IPS-20b (cell line): ENCODE data around the gene CTRB1.
"Not testable (repeated sequence)": the region's sequence is repeated elsewhere in the genome, so short reads cannot be mapped to it uniquely, and the experiment has no call there.

ENCODE experiments used
- H3K27ac ChIP-seq: one replicate; pipeline ENCODE4 v1.5.1; 2013; ENCODE audit warnings: low read length
- H3K27me3 ChIP-seq: 2 replicates; pipeline ENCODE4 v1.6.1; 2013; ENCODE audit warnings: mild to moderate bottlenecking, low read length, inconsistent platforms; ENCODE audit not compliant: insufficient read depth
- H3K36me3 ChIP-seq: 2 replicates; pipeline ENCODE4 v1.6.1; 2013; ENCODE audit warnings: low read depth, mild to moderate bottlenecking, inconsistent platforms, low read length, moderate library complexity; ENCODE audit not compliant: insufficient read depth
- H3K4me1 ChIP-seq: 2 replicates; pipeline ENCODE4 v1.6.1; 2013; ENCODE audit warnings: mild to moderate bottlenecking, control low read depth, inconsistent platforms, low read length, moderate library complexity; ENCODE audit not compliant: insufficient read depth
- H3K4me3 ChIP-seq: 2 replicates; pipeline ENCODE4 v1.5.1; 2013; ENCODE audit warnings: mild to moderate bottlenecking, low read length, inconsistent platforms
- H3K9ac ChIP-seq: 2 replicates; pipeline ENCODE4 v1.6.1; 2013; ENCODE audit warnings: low read depth, mild to moderate bottlenecking, inconsistent platforms, low read length, moderate library complexity
- H3K9me3 ChIP-seq: 2 replicates; pipeline ENCODE4 v1.6.1; 2013; ENCODE audit warnings: mild to moderate bottlenecking, low read depth, low read length, inconsistent platforms; ENCODE audit not compliant: insufficient read depth

CTRB1 gene

DNA sequence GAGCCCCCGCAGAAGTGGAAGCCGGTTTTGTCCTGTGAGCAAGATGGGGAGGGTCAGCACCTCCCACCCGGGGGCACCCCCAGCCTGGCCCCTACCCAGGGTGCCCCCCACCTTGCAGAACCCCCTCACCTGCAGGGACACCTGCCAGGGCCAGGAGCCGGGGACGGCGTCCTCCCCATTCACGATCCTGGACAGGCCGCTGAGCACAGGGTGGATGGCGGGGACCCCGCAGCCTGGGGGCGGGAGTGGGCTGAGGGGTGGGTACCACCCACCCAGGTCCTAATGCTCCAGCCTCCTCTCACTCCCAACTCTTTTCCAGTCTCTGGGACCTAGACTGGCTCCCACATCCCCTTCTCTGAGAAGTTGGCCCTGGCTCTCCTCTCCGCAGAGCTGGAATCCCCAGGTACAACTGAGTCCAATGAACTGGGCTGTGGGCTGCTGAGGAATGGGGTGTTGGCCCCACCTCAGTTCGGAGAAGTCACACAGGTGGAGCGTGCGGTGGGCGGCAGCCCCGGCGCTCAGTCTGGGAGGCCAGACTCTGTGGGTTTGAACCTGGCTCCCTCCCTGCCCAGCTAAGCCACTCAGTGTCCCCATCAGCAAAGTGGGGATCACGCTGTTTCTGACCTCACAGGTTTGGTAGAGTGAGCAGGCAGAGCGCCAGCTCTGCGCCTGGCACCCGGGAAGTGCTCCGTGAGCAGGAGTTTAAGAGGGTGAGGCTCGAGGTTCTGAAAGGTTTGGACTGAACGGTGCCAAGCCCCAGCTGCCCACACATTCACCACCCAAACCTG lies 12.6 kb upstream of the CTRB1 start:
- not testable (repeated sequence) for H3K27me3 ChIP-seq

DNA sequence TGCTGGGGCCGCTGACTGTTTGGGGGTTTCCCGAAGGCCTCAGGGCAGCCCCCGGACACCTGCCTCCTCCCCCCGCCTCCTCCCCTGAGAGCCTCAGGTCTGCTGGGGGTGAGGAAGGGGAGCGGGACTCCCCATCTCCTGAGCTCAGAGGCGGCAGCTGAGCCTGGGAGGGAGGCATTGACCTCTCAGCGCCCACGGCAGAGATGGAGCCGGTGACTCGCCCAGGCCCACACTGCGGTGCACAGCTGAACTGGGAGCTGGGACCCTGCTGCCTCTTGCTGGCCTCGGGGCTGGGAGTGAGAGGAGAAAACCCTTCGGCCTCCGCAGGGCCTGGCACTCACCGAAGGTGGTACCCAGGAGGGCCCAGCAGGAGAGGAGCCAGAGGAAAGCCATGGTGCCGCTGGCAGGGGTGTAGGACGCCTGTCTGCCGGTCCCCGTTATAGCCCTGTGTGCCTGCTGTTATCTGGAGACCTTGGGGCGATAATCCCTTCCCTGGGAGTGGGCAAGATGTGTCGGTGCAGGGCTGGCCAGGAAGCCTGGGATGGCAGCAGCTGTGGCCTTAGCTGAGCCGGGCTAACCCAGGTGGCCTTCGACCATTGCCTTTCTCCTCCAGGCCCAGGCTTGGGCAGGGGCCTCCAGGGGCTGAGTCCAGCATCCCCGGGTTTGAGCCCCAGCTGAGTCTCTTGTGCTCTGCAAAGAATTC lies 11.9 kb upstream of the CTRB1 start, which contains the start of gene CTRB2:
TSS of gene CTRB2 (minus strand) at position 413 of the 703 bp plus-strand sequence. CDS start at position 393, 20 bp downstream.
- Histone ChIP-seq H3K9me3 (no peaks in the 10 kb centered on the region), H3K27ac (no peak within 1 kb of the TSS), H3K27me3 (no peaks in the 10 kb centered on the region), H3K4me1 (no peaks in the 10 kb centered on the region), H3K4me3 (no peak within 1 kb of the TSS), H3K9ac (no peak within 1 kb of the TSS), H3K36me3 (no peaks in the 10 kb centered on the region)

More for the DNA sequence above, 12.6 kb upstream of the CTRB1 start:
- H3K27ac ChIP-seq, H3K36me3 ChIP-seq, H3K4me3 ChIP-seq, H3K4me1 ChIP-seq, H3K9ac ChIP-seq, H3K9me3 ChIP-seq: not testable (repeated sequence)

DNA sequence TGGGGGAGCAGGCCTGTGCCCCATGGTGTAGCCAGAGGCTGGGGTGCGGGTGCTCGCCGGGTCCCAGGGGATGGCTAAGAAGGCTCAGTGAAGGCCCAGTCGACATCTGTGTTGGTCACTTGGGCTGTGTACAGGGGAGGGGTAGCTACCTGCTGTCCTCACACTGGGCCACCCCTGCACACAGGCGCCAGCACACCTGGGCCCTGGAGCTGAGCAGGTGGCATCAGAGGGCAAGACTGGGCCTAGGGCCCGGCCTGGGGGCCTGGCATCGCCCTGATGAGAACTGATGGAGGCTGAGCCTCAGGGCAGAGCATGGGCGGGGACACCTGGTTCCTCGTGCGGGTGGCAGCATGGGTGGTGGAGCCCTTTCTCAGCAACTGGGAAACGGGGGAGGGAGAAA lies 11.0 kb upstream of the CTRB1 start:
- Histone ChIP-seq H3K9me3 (no peaks in the 10 kb centered on the region), H3K4me3 (no peak overlapping the region), H3K4me1 (no peaks in the 10 kb centered on the region), H3K27me3 (no peaks in the 10 kb centered on the region), H3K36me3 (no peaks in the 10 kb centered on the region), H3K27ac (no peak overlapping the region), H3K9ac (no peak overlapping the region)

DNA sequence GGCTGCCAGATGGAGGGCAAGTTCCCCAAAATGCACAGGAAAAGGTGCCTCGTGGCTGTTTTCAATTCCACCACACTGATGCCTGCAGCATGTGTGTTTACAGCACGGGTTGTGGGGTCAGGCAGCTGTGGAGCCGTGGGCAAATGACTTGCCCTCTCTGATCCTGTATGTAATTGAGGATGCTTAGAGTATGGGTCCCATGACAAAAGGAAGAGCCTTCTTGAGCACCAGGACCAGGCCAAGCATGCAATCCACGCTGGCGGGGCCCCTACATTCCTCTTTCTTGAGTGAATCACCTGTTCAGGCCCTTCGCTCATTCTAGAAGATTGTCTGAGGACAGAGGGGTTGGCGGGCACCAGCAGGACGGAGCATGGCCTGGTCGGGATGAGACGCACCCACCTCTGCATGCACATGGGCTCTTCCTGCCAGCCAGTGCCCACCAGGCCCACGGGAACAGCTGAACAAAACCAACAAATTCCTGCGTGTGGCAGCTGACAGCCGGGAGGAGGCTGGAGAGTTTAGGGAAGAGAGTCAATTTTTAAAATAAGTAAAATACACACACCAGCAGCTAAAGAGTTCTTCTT lies 10.5 kb upstream of the CTRB1 start:
- H3K9me3 ChIP-seq: no peaks in the 10 kb centered on the region
- no peak overlapping the region for H3K9ac ChIP-seq
- no peaks in the 10 kb centered on the region for H3K27me3 ChIP-seq
- no peaks in the 10 kb centered on the region for H3K36me3 ChIP-seq
- no peak overlapping the region for H3K4me3 ChIP-seq
- no peaks in the 10 kb centered on the region for H3K4me1 ChIP-seq
- no peak overlapping the region for H3K27ac ChIP-seq

DNA sequence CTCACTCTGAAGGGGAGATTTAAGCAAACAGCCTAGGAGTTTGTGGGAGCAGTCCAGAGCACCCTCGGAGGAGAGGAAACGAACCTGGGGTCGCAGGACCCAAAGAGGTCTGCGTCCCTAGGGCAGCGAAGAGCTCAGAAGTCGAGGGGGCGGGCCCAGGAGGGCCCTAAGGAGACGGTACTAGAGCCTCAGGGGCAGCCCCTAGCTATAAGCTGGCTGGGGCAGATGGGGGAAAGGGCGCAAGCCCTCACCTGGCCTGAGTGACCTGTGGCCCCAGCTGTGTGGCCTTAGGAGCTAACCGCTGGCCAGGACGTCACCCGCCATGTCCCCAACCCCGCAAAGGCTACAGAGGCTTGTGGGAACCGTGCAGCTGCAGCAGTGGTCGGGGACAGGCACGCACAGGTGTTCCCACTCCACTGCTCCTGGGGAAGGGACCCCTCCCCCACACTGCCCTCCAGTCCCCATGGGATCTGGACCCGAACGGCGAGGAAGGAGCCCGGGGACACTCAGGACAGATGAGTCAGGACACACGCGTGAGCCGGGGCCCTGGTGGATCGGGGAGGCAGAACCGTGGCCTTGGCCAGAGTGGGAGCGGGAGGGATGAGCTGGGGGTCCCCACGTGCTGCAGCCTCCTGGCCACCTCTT lies 9.8 kb upstream of the CTRB1 start:
- H3K9me3 ChIP-seq: no peaks in the 10 kb centered on the region
- H3K27ac ChIP-seq: no peak overlapping the region
- no peaks in the 10 kb centered on the region for H3K27me3 ChIP-seq

DNA sequence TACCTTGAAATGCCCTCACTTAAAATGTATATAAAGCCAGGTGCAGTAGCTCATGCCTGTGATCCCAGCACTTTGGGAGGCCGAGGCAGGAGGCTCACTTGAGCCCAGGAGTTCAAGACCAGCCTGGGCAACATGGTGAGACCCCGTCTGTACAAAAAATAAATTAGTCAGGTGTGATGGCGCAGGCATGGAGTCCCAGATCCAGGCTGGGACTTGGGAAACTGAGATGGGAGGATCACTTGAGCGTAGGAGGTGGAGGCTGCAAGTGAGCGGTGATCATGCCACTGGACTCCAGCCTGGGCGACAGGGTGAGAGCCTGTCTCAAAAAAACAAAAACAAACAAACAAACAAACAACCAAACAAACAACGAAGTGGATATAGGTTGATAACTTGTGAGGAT lies 9.3 kb upstream of the CTRB1 start:
- not testable (repeated sequence) for H3K27ac ChIP-seq, H3K4me3 ChIP-seq, H3K27me3 ChIP-seq, H3K4me1 ChIP-seq, H3K9me3 ChIP-seq, H3K9ac ChIP-seq, H3K36me3 ChIP-seq

More for the DNA sequence above, 9.8 kb upstream of the CTRB1 start:
- Histone ChIP-seq H3K4me3 (no peak overlapping the region), H3K4me1 (no peaks in the 10 kb centered on the region), H3K9ac (no peak overlapping the region), H3K36me3 (no peaks in the 10 kb centered on the region)

DNA sequence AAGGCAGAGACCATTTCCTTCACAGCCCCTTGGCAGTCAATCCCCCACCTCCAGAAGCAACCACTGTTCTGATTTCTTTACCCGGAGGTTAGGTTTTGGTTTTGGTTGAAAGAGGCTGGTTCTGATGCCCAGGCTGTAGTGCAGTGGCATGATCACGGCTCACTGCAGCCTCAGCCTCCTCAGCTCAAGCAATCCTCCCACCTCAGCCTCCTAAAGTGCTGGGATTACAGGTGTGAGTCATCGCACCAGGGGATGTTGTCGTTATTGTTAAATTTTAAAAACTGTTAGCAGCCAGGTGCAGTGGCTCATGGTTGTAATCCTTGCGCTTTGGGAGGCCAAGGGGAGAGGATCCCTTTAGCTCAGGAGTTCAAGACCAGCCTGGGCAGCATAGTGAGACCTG lies 8.8 kb upstream of the CTRB1 start:
- Histone ChIP-seq H3K9ac (no peak overlapping the region), H3K4me1 (no peaks in the 10 kb centered on the region), H3K36me3 (no peaks in the 10 kb centered on the region), H3K27me3 (no peaks in the 10 kb centered on the region), H3K4me3 (no peak overlapping the region), H3K9me3 (no peaks in the 10 kb centered on the region), H3K27ac (no peak overlapping the region)

DNA sequence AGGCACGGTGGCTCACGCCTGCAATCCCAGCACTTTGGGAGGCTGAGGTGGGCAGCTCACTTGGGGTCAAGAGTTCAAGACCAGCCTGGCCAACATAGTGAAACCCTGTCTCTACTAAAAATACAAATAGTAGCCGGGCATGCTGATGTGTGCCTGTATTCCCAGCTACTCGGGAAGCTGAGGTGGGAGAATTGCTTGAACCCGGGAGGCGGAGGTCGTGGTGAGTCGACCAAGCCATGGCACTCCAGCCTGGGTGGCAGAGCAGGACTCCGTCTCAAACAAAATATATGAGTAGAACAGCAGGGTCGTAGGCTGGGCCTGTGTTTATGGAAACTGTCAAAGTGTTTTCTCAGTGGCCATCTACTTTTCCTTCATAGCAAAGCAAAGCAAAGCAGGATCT lies 7.5 kb upstream of the CTRB1 start:
- H3K4me1 ChIP-seq, H3K9me3 ChIP-seq, H3K27me3 ChIP-seq, H3K4me3 ChIP-seq, H3K9ac ChIP-seq, H3K36me3 ChIP-seq, H3K27ac ChIP-seq: not testable (repeated sequence)

DNA sequence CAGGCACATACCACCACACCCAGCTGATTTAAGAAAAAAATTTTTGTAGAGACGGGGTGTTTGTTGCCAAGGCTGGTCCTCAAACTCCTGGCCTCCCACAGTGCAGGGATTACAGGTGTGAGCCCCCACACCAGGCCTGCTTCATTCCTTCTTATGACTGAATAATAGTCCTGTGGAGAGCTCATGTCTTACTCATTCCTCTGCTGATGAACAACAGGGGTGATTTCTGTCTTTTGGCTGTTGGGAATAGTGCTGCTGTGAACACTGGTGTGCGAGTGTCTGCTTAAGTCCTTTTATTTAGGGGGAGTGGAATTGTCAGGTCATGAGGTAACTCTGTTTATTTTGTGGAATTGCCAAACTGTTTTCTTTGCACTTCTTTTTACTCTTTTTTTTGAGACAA lies 2.7 kb upstream of the CTRB1 start:
- no peaks in the 10 kb centered on the region for H3K9me3 ChIP-seq
- H3K27ac ChIP-seq: no peak overlapping the region
- no peaks in the 10 kb centered on the region for H3K4me1 ChIP-seq
- H3K9ac ChIP-seq: no peak overlapping the region
- no peaks in the 10 kb centered on the region for H3K36me3 ChIP-seq
- no peak overlapping the region for H3K4me3 ChIP-seq
- H3K27me3 ChIP-seq: no peaks in the 10 kb centered on the region

DNA sequence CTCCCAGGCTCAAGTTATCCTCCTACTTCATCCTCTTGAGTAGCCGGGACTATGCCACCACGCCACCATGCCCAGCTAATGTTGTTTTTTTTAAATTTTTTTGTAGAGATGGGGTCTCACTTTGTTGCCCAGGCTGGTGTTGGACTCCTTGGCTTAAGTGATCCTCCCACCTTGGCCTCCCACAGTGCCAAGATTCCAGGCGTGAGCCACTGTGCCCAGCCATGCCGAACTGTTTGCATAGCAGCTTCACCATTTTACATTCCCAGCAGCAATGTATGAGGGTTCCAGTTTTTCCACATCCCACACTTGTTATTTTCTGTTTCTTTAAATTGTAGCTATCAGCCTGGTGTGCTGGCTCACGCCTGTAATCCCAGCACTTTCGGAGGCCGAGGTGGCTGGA lies 2.2 kb upstream of the CTRB1 start:
- H3K9me3 ChIP-seq: no peaks in the 10 kb centered on the region
- no peaks in the 10 kb centered on the region for H3K4me1 ChIP-seq
- no peaks in the 10 kb centered on the region for H3K36me3 ChIP-seq
- no peak overlapping the region for H3K9ac ChIP-seq
- H3K27ac ChIP-seq: no peak overlapping the region
- no peak overlapping the region for H3K4me3 ChIP-seq
- H3K27me3 ChIP-seq: no peaks in the 10 kb centered on the region

DNA sequence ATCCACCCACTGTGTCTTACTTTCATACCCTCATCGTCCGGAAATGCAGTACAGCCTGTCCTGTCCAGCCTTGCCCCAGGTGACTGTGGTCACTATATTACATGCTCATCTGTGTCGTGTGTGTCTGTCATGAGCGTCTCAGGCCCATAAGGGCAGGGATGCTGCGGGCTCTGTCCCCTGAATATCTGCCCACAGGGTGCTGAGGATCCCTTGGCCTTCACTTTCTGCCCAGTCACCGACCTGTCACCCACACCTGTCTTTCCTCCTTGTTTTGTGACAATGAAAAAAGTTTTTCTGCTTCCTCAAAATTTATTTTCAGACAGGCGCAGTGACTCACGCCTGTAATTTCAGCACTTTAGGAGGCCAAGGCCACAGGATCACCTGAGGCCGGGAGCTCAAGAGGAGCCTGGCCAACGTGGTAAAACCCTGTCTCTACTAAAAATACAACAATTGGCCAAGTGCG lies 1.4 kb upstream of the CTRB1 start:
- Histone ChIP-seq H3K9me3 (no peaks in the 10 kb centered on the region), H3K36me3 (no peaks in the 10 kb centered on the region), H3K9ac (no peak overlapping the region), H3K4me1 (no peaks in the 10 kb centered on the region), H3K27me3 (no peaks in the 10 kb centered on the region), H3K4me3 (no peak overlapping the region), H3K27ac (no peak overlapping the region)
